Measurements from ENCODE around the gene MASTL. TPM values are rescaled to one million over a fixed set of nuclear protein-coding genes. Genes with fewer than 3 reads are reported as not detected.

Gene MASTL
- total RNA-seq, 1 experiment from 2014 or later: 21.2 TPM

DNA sequence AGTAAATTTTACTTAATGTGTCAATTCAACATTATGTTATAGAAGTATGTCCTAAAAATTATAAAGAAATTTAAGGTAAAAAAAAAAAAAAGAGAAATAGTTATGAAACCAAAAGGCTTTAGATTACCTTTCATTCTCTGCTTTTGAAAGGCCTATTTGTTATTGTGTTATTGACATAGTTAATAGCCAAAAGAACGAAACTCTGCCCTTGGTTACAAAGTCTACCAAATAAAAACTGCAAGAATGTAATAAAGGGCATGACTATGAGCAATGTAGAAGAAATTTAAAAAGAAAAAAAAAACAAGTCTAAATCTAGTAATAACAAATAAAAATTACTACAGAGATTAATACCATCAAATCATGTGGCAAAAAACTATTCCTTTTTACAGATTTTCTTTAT is 74.9 kb downstream of the MASTL start:
- no peaks in the 10 kb centered on the region for H3K4me1 ChIP-seq (ENCODE audit: low read length)
- H2AFZ ChIP-seq (ENCODE audit: low read length): no peak overlapping the region
- H3K27me3 ChIP-seq (ENCODE audit: low read length): no peaks in the 10 kb centered on the region
- no peak for DNase-seq
- no peak overlapping the region for H3K9ac ChIP-seq (ENCODE audit: low read length)
- no peak overlapping the region for H3K27ac ChIP-seq (ENCODE audit: low read length)
- peaks cover 10% of the 10 kb centered on the region; the same call in 1 of the 2 replicates for H3K36me3 ChIP-seq (ENCODE audit: insufficient read depth, low read length)
- H3K9me2 ChIP-seq (replicated peaks; ENCODE audit: insufficient read depth, low read length): no peaks in the 10 kb centered on the region
- no peaks in the 10 kb centered on the region for H3K9me3 ChIP-seq (ENCODE audit: low read length)
- H3K4me2 ChIP-seq (ENCODE audit: low read depth, low read length, poor library complexity, severe bottlenecking): no peak overlapping the region
- no peaks in the 10 kb centered on the region for H4K20me1 ChIP-seq (ENCODE audit: insufficient read depth, low read depth, low read length)
- H3K79me2 ChIP-seq (ENCODE audit: low read length): peaks cover 20% of the 10 kb centered on the region
- no peak overlapping the region for H3K4me3 ChIP-seq (ENCODE audit: low read length)

DNA sequence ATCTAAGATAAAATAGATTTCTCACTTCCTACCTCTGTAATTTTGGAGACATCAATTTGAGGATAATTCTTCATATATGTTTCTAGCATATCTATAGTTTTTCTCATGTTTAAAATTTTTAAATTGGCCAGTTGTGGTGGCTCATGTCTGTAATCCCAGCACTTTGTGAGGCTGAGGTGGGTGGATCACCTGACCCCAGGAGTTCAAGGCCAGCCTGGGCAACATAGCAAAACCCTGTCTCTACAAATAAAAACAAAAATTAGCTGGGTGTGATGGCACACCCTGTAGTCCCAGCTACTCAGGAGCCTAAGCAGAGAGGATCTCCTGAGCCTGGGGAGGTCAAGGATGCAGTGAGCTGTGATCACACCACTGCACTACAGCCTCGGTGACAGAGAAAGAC is 80.6 kb downstream of the MASTL start:
- no peak overlapping the region for H3K9ac ChIP-seq (ENCODE audit: low read length)

More for the DNA sequence above, 80.6 kb downstream of the MASTL start:
- Histone ChIP-seq H3K9me3 (ENCODE audit: low read length) (no peaks in the 10 kb centered on the region), H3K27me3 (ENCODE audit: low read length) (no peaks in the 10 kb centered on the region), H3K9me2 (replicated peaks; ENCODE audit: insufficient read depth, low read length) (no peaks in the 10 kb centered on the region), H3K79me2 (ENCODE audit: low read length) (peaks cover 55% of the 10 kb centered on the region), H2AFZ (ENCODE audit: low read length) (no peak overlapping the region), H3K4me1 (ENCODE audit: low read length) (peaks cover 22% of the 10 kb centered on the region), H4K20me1 (ENCODE audit: insufficient read depth, low read depth, low read length) (no peaks in the 10 kb centered on the region), H3K27ac (ENCODE audit: low read length) (no peak overlapping the region), H3K4me2 (ENCODE audit: low read depth, low read length, poor library complexity, severe bottlenecking) (no peak overlapping the region), H3K4me3 (ENCODE audit: low read length) (no peak overlapping the region), H3K36me3 (ENCODE audit: insufficient read depth, low read length) (peaks cover 11% of the 10 kb centered on the region; the same call in 1 of the 2 replicates)
- DNase-seq: no peak

Small RNA genes lying within 50 kb of the gene (small RNA-seq; reads per million reads assigned to genes)
- 1.5 reads per million, percentile 43 among the genes with 10 or more reads in this experiment for gene RNU2-24P
- gene RNU7-12P: not detected

Other genes starting within 250 kb of the MASTL start
- gene ANKRD26, start 54.9 kb upstream of the MASTL start, total RNA-seq (2014; rRNA removed; shearing (Covaris generic); ENCODE audit: low replicate concordance): 13.2 and 16.3 TPM in 2 replicates
- 51.5 and 121 TPM in 2 replicates for gene YME1L1, start 968 bp upstream of the MASTL start, total RNA-seq (2014; rRNA removed; shearing (Covaris generic); ENCODE audit: low replicate concordance)
- 18.3 and 18.4 TPM in 2 replicates for gene ACBD5, start 85.4 kb downstream of the MASTL start, total RNA-seq (2014; rRNA removed; shearing (Covaris generic); ENCODE audit: low replicate concordance)